WERI-Rb-1 (cell line): ENCODE measurements around the gene ZNF146.
"Not testable (repeated sequence)": the region's sequence is repeated elsewhere in the genome, so short reads cannot be mapped to it uniquely, and the experiment has no call there.

Experiments used
- DNase-seq: peaks from one replicate; pipeline ENCODE4 v3.0.0-alpha.2; 2020
- H3K27ac ChIP-seq: fragments of 250-450 bp; sonication (Bioruptor Pico); 2 replicates; pipeline ENCODE4 v1.5.1; 2020; ENCODE audit warnings: mild to moderate bottlenecking, moderate library complexity
- H3K27me3 ChIP-seq: fragments of 250-450 bp; sonication (Bioruptor Pico); 2 replicates; pipeline ENCODE4 v1.5.1; 2021; ENCODE audit warnings: mild to moderate bottlenecking, low read depth, moderate library complexity; ENCODE audit not compliant: insufficient read depth, severe bottlenecking
- H3K36me3 ChIP-seq: fragments of 250-450 bp; sonication (Bioruptor Pico); 2 replicates; pipeline ENCODE4 v1.5.1; 2020; ENCODE audit warnings: mild to moderate bottlenecking, moderate library complexity
- H3K4me3 ChIP-seq: 2 replicates; pipeline ENCODE4 v1.5.1; 2011; ENCODE audit warnings: low read depth, mild to moderate bottlenecking, control low read depth, low read length
- H3K9me3 ChIP-seq: fragments of 250-450 bp; sonication (Bioruptor Pico); 2 replicates; pipeline ENCODE4 v1.5.1; 2021; ENCODE audit warnings: mild to moderate bottlenecking, moderate library complexity; ENCODE audit not compliant: severe bottlenecking
- CTCF ChIP-seq: IDR thresholded peaks from 2 replicates; pipeline ENCODE4 v1.5.1; 2011; ENCODE audit warnings: low read depth, mild to moderate bottlenecking, control low read depth, inconsistent platforms, low read length

Gene ZNF146

GRCh38 chr19:36221474-36221873, 6.6 kb downstream of the ZNF146 start:
- Histone ChIP-seq H3K9me3 (no peaks in the 10 kb centered on the region), H3K36me3 (peaks cover 82% of the 10 kb centered on the region), H3K27ac (no peak overlapping the region), H3K27me3 (no peaks in the 10 kb centered on the region), H3K4me3 (no peak overlapping the region)
- TF ChIP-seq CTCF, result no peak
- no peak for DNase-seq

- no peak for TF ChIP-seq CTCF
- H3K4me3 ChIP-seq, result no peak overlapping the region
- H3K27me3 ChIP-seq, result no peaks in the 10 kb centered on the region
- H3K9me3 ChIP-seq, result no peaks in the 10 kb centered on the region
- H3K36me3 ChIP-seq, result peaks cover 86% of the 10 kb centered on the region
- H3K27ac ChIP-seq, result no peak overlapping the region
- no peak for DNase-seq
These were observed 7.6 kb downstream of the ZNF146 start for GRCh38 chr19:36222503-36222902.

GRCh38 chr19:36225219-36225892, 10.4 kb downstream of the ZNF146 start:
- no peak overlapping the region for H3K4me3 ChIP-seq
- no peaks in the 10 kb centered on the region for H3K9me3 ChIP-seq

GRCh38 chr19:36233626-36234025, 18.7 kb downstream of the ZNF146 start:
- H3K27ac ChIP-seq, result peak overlapping the region; percentile 52
- H3K9me3 ChIP-seq, H3K4me3 ChIP-seq, DNase-seq, H3K27me3 ChIP-seq: not testable (repeated sequence)
- H3K36me3 ChIP-seq, result peaks cover 95% of the 10 kb centered on the region

More at GRCh38 chr19:36225219-36225892, 10.4 kb downstream of the ZNF146 start:
- TF ChIP-seq CTCF, result no peak
- Histone ChIP-seq H3K27me3 (no peaks in the 10 kb centered on the region), H3K36me3 (peaks cover 90% of the 10 kb centered on the region), H3K27ac (no peak overlapping the region)
- DNase-seq, result no peak

GRCh38 chr19:36236304-36236945, 21.5 kb downstream of the ZNF146 start:
- Histone ChIP-seq H3K36me3 (peaks cover 78% of the 10 kb centered on the region), H3K27ac (no peak overlapping the region), H3K27me3 (no peaks in the 10 kb centered on the region), H3K4me3 (no peak overlapping the region), H3K9me3 (no peaks in the 10 kb centered on the region)
- no peak for TF ChIP-seq CTCF
- no peak for DNase-seq

GRCh38 chr19:36236946-36237310, 22.0 kb downstream of the ZNF146 start:
- Histone ChIP-seq H3K4me3 (no peak overlapping the region), H3K36me3 (peaks cover 73% of the 10 kb centered on the region), H3K9me3 (no peaks in the 10 kb centered on the region), H3K27me3 (no peaks in the 10 kb centered on the region), H3K27ac (no peak overlapping the region)
- no peak for DNase-seq
- no peak for TF ChIP-seq CTCF
